SK-N-SH treated with all-trans-retinoic acid at 6 μM for 48 hours (cell line): Measurements from ENCODE around the gene TXNDC16.

Source experiments
- ATAC-seq: fragments of 200-7000 bp; cut with Tn5 transposase; 3 replicates; pipeline ENCODE4 v1.9.1; 2020; ENCODE audit warnings: mild to moderate bottlenecking, moderate library complexity
- ARNTL ChIP-seq: fragments of 450-650 bp; formaldehyde crosslinking; IDR thresholded peaks from 2 replicates; pipeline ENCODE4 v1.5.0; 2020; ENCODE audit warnings: low read depth, mild to moderate bottlenecking, moderate library complexity, borderline replicate concordance
- BACH2 ChIP-seq: fragments of 250-450 bp; sonication (Bioruptor Pico); IDR thresholded peaks from 2 replicates; pipeline ENCODE4 v1.9.0; 2021; ENCODE audit warnings: mild to moderate bottlenecking, borderline replicate concordance
- CREB5 ChIP-seq: fragments of 250-450 bp; sonication (Bioruptor Pico); IDR thresholded peaks from 2 replicates; pipeline ENCODE4 v1.5.1; 2020; ENCODE audit warnings: low read depth, mild to moderate bottlenecking, moderate library complexity
- CSDC2 ChIP-seq: fragments of 250-450 bp; sonication (Bioruptor Pico); IDR thresholded peaks from 2 replicates; pipeline ENCODE4 v1.5.0; 2020; ENCODE audit warnings: mild to moderate bottlenecking, moderate library complexity
- CSRNP3 ChIP-seq: fragments of 250-450 bp; sonication (Bioruptor Pico); IDR thresholded peaks from 2 replicates; pipeline ENCODE4 v1.5.1; 2021; ENCODE audit warnings: mild to moderate bottlenecking, moderate library complexity
- ESRRG ChIP-seq: fragments of 250-450 bp; sonication (Bioruptor Pico); IDR thresholded peaks from 2 replicates; pipeline ENCODE4 v1.6.1; 2021; ENCODE audit warnings: mild to moderate bottlenecking
- GLIS3 ChIP-seq: fragments of 250-450 bp; sonication (Bioruptor Pico); IDR thresholded peaks from 2 replicates; pipeline ENCODE4 v1.5.0; 2020; ENCODE audit warnings: mild to moderate bottlenecking, moderate library complexity
- ISL1 ChIP-seq: fragments of 250-450 bp; sonication (Bioruptor Pico); IDR thresholded peaks from 2 replicates; pipeline ENCODE4 v2.1.2; 2022; ENCODE audit warnings: mild to moderate bottlenecking, moderate library complexity
- OSR1 ChIP-seq: fragments of 250-450 bp; sonication (Bioruptor Pico); IDR thresholded peaks from 2 replicates; pipeline ENCODE4 v1.8.0; 2022; ENCODE audit warnings: moderate library complexity, mild to moderate bottlenecking, inconsistent platforms
- PPARA ChIP-seq: fragments of 250-450 bp; sonication (Bioruptor Pico); IDR thresholded peaks from 2 replicates; pipeline ENCODE4 v1.5.0; 2020; ENCODE audit warnings: mild to moderate bottlenecking, borderline replicate concordance
- RARB ChIP-seq: fragments of 250-450 bp; sonication (Bioruptor Pico); IDR thresholded peaks from 2 replicates; pipeline ENCODE4 v1.8.0; 2021; ENCODE audit warnings: mild to moderate bottlenecking, moderate library complexity
- SNAI2 ChIP-seq: fragments of 250-450 bp; sonication (Bioruptor Pico); IDR thresholded peaks from 2 replicates; pipeline ENCODE4 v1.5.0; 2020; ENCODE audit warnings: mild to moderate bottlenecking, moderate library complexity
- TCF4 ChIP-seq: fragments of 250-450 bp; sonication (Bioruptor Pico); IDR thresholded peaks from 2 replicates; pipeline ENCODE4 v1.8.0; 2021; ENCODE audit warnings: mild to moderate bottlenecking, moderate library complexity, borderline replicate concordance
- TOX ChIP-seq: fragments of 250-450 bp; sonication (Bioruptor Pico); IDR thresholded peaks from 2 replicates; pipeline ENCODE4 v1.8.0; 2021; ENCODE audit warnings: mild to moderate bottlenecking, moderate library complexity, borderline replicate concordance
- TSHZ2 ChIP-seq: fragments of 250-450 bp; sonication (Bioruptor Pico); IDR thresholded peaks from 2 replicates; pipeline ENCODE4 v1.5.0; 2020; ENCODE audit warnings: mild to moderate bottlenecking, moderate library complexity
- ZC3H10 ChIP-seq: fragments of 250-450 bp; sonication (Bioruptor Pico); IDR thresholded peaks from 2 replicates; pipeline ENCODE4 v1.5.1; 2021; ENCODE audit warnings: mild to moderate bottlenecking, moderate library complexity
- ZFP3 ChIP-seq: fragments of 250-450 bp; sonication (Bioruptor Pico); IDR thresholded peaks from 2 replicates; pipeline ENCODE4 v1.5.0; 2020; ENCODE audit warnings: mild to moderate bottlenecking, moderate library complexity
- ZFP30 ChIP-seq: fragments of 450-650 bp; formaldehyde crosslinking; IDR thresholded peaks from 2 replicates; pipeline ENCODE4 v1.5.0; 2022; ENCODE audit warnings: mild to moderate bottlenecking, moderate library complexity
- ZNF565 ChIP-seq: fragments of 450-650 bp; formaldehyde crosslinking; conservative IDR thresholded peaks from 2 replicates; pipeline ENCODE4 v1.5.0; 2020; ENCODE audit warnings: low read depth, mild to moderate bottlenecking, moderate library complexity
- ZNF70 ChIP-seq: fragments of 450-650 bp; formaldehyde crosslinking; IDR thresholded peaks from 2 replicates; pipeline ENCODE4 v1.5.0; 2020; ENCODE audit warnings: mild to moderate bottlenecking, moderate library complexity
- ZNF8 ChIP-seq: fragments of 450-650 bp; formaldehyde crosslinking; IDR thresholded peaks from 2 replicates; pipeline ENCODE4 v1.5.0; 2020; ENCODE audit warnings: mild to moderate bottlenecking, moderate library complexity
- TF ChIP-seq, protein P1 (sequence below): fragments of 250-450 bp; sonication (Bioruptor Pico); IDR thresholded peaks from 2 replicates; pipeline ENCODE4 v1.8.0; 2021; ENCODE audit warnings: low read depth, mild to moderate bottlenecking, moderate library complexity, borderline replicate concordance
- TF ChIP-seq, protein P2 (sequence below): fragments of 250-450 bp; sonication (Bioruptor Pico); IDR thresholded peaks from 2 replicates; pipeline ENCODE4 v1.8.0; 2020; ENCODE audit warnings: mild to moderate bottlenecking, moderate library complexity, borderline replicate concordance

Gene TXNDC16, protein sequence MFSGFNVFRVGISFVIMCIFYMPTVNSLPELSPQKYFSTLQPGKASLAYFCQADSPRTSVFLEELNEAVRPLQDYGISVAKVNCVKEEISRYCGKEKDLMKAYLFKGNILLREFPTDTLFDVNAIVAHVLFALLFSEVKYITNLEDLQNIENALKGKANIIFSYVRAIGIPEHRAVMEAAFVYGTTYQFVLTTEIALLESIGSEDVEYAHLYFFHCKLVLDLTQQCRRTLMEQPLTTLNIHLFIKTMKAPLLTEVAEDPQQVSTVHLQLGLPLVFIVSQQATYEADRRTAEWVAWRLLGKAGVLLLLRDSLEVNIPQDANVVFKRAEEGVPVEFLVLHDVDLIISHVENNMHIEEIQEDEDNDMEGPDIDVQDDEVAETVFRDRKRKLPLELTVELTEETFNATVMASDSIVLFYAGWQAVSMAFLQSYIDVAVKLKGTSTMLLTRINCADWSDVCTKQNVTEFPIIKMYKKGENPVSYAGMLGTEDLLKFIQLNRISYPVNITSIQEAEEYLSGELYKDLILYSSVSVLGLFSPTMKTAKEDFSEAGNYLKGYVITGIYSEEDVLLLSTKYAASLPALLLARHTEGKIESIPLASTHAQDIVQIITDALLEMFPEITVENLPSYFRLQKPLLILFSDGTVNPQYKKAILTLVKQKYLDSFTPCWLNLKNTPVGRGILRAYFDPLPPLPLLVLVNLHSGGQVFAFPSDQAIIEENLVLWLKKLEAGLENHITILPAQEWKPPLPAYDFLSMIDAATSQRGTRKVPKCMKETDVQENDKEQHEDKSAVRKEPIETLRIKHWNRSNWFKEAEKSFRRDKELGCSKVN

GRCh38 chr14:52552063-52552988 is at the start of gene TXNDC16, which contains the start of gene GPR137C:
TXNDC16 (minus strand) TSS chr14:52552505; CDS start chr14:52543557, 8,948 bp downstream.
GPR137C (plus strand) TSS chr14:52552836; CDS start chr14:52553148, 312 bp downstream.
- peak; percentile 96 for ATAC-seq
- TF ChIP-seq ARNTL (CRISPR knock-in tag) (no peak), BACH2 (CRISPR knock-in tag) (no peak), PPARA (CRISPR knock-in tag) (no peak), TCF4 (CRISPR knock-in tag) (no peak), ISL1 (CRISPR knock-in tag) (no peak), ZC3H10 (CRISPR knock-in tag) (no peak), ZNF8 (CRISPR knock-in tag) (no peak), GLIS3 (no peak), RARB (no peak), SNAI2 (no peak), ZNF565 (CRISPR knock-in tag) (no peak), CSRNP3 (CRISPR knock-in tag) (no peak), ZFP3 (CRISPR knock-in tag) (no peak), OSR1 (no peak)
- TF ChIP-seq, protein P1, sequence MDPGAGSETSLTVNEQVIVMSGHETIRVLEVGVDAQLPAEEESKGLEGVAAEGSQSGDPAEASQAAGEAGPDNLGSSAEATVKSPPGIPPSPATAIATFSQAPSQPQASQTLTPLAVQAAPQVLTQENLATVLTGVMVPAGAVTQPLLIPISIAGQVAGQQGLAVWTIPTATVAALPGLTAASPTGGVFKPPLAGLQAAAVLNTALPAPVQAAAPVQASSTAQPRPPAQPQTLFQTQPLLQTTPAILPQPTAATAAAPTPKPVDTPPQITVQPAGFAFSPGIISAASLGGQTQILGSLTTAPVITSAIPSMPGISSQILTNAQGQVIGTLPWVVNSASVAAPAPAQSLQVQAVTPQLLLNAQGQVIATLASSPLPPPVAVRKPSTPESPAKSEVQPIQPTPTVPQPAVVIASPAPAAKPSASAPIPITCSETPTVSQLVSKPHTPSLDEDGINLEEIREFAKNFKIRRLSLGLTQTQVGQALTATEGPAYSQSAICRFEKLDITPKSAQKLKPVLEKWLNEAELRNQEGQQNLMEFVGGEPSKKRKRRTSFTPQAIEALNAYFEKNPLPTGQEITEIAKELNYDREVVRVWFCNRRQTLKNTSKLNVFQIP (CRISPR knock-in tag), result no peak
- TF ChIP-seq, all 23 proteins: peak for 0

- TF ChIP-seq, protein P1 (CRISPR knock-in tag), result no peak
- no peak for TF ChIP-seq OSR1
- TF ChIP-seq ZFP30, result no peak
- TF ChIP-seq ZNF70 (CRISPR knock-in tag), result no peak
- no peak for TF ChIP-seq TOX
- TF ChIP-seq TCF4 (CRISPR knock-in tag), result no peak
- ATAC-seq, result no peak
Measured at GRCh38 chr14:52599974-52600373, 47.7 kb upstream of the TXNDC16 start.

DNA sequence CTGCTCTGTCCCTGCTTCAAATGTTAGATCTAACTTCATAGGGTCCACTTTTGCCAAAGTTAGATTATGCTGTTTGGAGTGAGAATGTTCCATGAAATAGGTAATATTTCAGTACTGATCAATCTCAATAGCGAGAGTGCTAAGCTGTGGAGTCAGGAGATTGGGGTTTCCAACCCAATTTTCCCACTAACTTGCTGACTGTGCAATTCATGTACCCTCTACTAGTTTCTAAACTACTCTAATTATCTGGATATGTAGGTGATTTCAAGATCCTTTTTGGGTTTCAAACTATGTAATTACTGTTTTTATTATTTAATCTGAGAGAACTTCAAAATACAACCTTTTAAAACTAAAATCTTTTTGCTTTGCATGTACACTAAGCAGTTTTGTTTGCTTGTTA is 46.3 kb upstream of the TXNDC16 start:
- ATAC-seq, result no peak
- TF ChIP-seq TSHZ2 (CRISPR knock-in tag), result no peak
- no peak for TF ChIP-seq RARB
- TF ChIP-seq CREB5 (CRISPR knock-in tag), result no peak
- TF ChIP-seq GLIS3, result no peak
- TF ChIP-seq TOX, result no peak
- TF ChIP-seq ISL1 (CRISPR knock-in tag), result no peak
- no peak for TF ChIP-seq ESRRG (CRISPR knock-in tag)
- TF ChIP-seq ZFP30, result no peak
- TF ChIP-seq ARNTL (CRISPR knock-in tag), result no peak
- no peak for TF ChIP-seq ZNF70 (CRISPR knock-in tag)
- TF ChIP-seq CSDC2 (CRISPR knock-in tag), result no peak
- no peak for TF ChIP-seq ZNF565 (CRISPR knock-in tag)
- TF ChIP-seq TCF4 (CRISPR knock-in tag), result no peak
- TF ChIP-seq, protein P2, sequence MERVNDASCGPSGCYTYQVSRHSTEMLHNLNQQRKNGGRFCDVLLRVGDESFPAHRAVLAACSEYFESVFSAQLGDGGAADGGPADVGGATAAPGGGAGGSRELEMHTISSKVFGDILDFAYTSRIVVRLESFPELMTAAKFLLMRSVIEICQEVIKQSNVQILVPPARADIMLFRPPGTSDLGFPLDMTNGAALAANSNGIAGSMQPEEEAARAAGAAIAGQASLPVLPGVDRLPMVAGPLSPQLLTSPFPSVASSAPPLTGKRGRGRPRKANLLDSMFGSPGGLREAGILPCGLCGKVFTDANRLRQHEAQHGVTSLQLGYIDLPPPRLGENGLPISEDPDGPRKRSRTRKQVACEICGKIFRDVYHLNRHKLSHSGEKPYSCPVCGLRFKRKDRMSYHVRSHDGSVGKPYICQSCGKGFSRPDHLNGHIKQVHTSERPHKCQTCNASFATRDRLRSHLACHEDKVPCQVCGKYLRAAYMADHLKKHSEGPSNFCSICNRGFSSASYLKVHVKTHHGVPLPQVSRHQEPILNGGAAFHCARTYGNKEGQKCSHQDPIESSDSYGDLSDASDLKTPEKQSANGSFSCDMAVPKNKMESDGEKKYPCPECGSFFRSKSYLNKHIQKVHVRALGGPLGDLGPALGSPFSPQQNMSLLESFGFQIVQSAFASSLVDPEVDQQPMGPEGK (CRISPR knock-in tag), result no peak
- TF ChIP-seq PPARA (CRISPR knock-in tag), result no peak
- no peak for TF ChIP-seq ZC3H10 (CRISPR knock-in tag)
